ENCODE measurements around the gene CPA4.
"Not testable (repeated sequence)": the region's sequence is repeated elsewhere in the genome, so short reads cannot be mapped to it uniquely, and the experiment has no call there.

The CPA4 gene

GRCh38 chr7:130292682-130293257, at the start of gene CPA4:
Gene CPA4 (plus strand): TSS chr7:130293161. CDS start chr7:130293181, 20 bp downstream.
- no peak for DNase-seq (ENCODE audit: low read depth)

- not testable (repeated sequence) for DNase-seq (ENCODE audit: low read depth)
Observed at GRCh38 chr7:130243486-130243885, 49.5 kb upstream of the CPA4 start.

GRCh38 chr7:130246491-130246890, 46.5 kb upstream of the CPA4 start:
- DNase-seq (ENCODE audit: low read depth) = not testable (repeated sequence)

GRCh38 chr7:130248842-130249241, 44.1 kb upstream of the CPA4 start:
- not testable (repeated sequence) for DNase-seq (ENCODE audit: low read depth)

- DNase-seq (ENCODE audit: low read depth) = not testable (repeated sequence)
Observed at GRCh38 chr7:130249626-130250025, 43.3 kb upstream of the CPA4 start.

GRCh38 chr7:130254555-130254954, 38.4 kb upstream of the CPA4 start:
- DNase-seq (ENCODE audit: low read depth) = no peak

- DNase-seq (ENCODE audit: low read depth) = no peak
Observed at GRCh38 chr7:130256704-130257103, 36.3 kb upstream of the CPA4 start.

GRCh38 chr7:130258494-130259078, 34.4 kb upstream of the CPA4 start:
- no peak for DNase-seq (ENCODE audit: low read depth)

GRCh38 chr7:130262448-130262847, 30.5 kb upstream of the CPA4 start:
- DNase-seq (ENCODE audit: low read depth) = no peak

- DNase-seq (ENCODE audit: low read depth) = no peak
Observed at GRCh38 chr7:130263130-130263529, 29.8 kb upstream of the CPA4 start.

GRCh38 chr7:130266258-130266960, 26.6 kb upstream of the CPA4 start, which contains the start of gene CPA2:
Gene CPA2 (plus strand): TSS chr7:130266863. CDS start chr7:130266882, 19 bp downstream.
- no peak for DNase-seq (ENCODE audit: low read depth)

- DNase-seq (ENCODE audit: low read depth) = no peak
Observed at GRCh38 chr7:130266961-130267321, 26.0 kb upstream of the CPA4 start.

- no peak for DNase-seq (ENCODE audit: low read depth)
Observed at GRCh38 chr7:130268463-130269317, 24.3 kb upstream of the CPA4 start.

GRCh38 chr7:130269318-130269694, 23.7 kb upstream of the CPA4 start:
- no peak for DNase-seq (ENCODE audit: low read depth)

GRCh38 chr7:130270947-130271800, 21.8 kb upstream of the CPA4 start:
- DNase-seq (ENCODE audit: low read depth) = no peak

- no peak for DNase-seq (ENCODE audit: low read depth)
Observed at GRCh38 chr7:130272381-130273080, 20.4 kb upstream of the CPA4 start.

GRCh38 chr7:130273081-130273932, 19.7 kb upstream of the CPA4 start:
- DNase-seq (ENCODE audit: low read depth) = no peak

GRCh38 chr7:130273933-130274255, 19.1 kb upstream of the CPA4 start:
- DNase-seq (ENCODE audit: low read depth) = no peak

GRCh38 chr7:130274296-130274695, 18.7 kb upstream of the CPA4 start:
- no peak for DNase-seq (ENCODE audit: low read depth)

GRCh38 chr7:130274983-130275591, 17.9 kb upstream of the CPA4 start:
- no peak for DNase-seq (ENCODE audit: low read depth)

Measured in stimulated activated CD4-positive, alpha-beta T cell treated with anti-CD3 and anti-CD28 coated beads, Interleukin-2, amount 100 ng/mL, for 4 hours (primary cell).